Stimulated activated CD8-positive, alpha-beta memory T cell treated with anti-CD3 and anti-CD28 coated beads, Interleukin-15, amount 100 ng/mL, for 48 hours (primary cell): ENCODE measurements around the gene TMEM39B.
"Not testable (repeated sequence)": the region's sequence is repeated elsewhere in the genome, so short reads cannot be mapped to it uniquely, and the experiment has no call there.

Experiments used
- DNase-seq, 2 donors: peaks; one replicate each; pipeline ENCODE4 v3.0.0-alpha.2; 2020; ENCODE audit warnings: low read depth in 2 of 2

Gene TMEM39B

GRCh38 chr1:32068957-32069588 lies 3.7 kb upstream of the TMEM39B start:
- DNase-seq, result no peak

- no peak for DNase-seq
These were observed 749 bp upstream of the TMEM39B start for GRCh38 chr1:32071758-32072621.

GRCh38 chr1:32073299-32074229 lies 825 bp downstream of the TMEM39B start:
- DNase-seq, result no peak

GRCh38 chr1:32074841-32075240 lies 2.1 kb downstream of the TMEM39B start:
- no peak for DNase-seq

GRCh38 chr1:32077451-32077850 lies 4.7 kb downstream of the TMEM39B start:
- no peak for DNase-seq

GRCh38 chr1:32082022-32082421 lies 9.3 kb downstream of the TMEM39B start:
- no peak for DNase-seq

GRCh38 chr1:32086381-32086780 lies 13.6 kb downstream of the TMEM39B start:
- not testable (repeated sequence) for DNase-seq

GRCh38 chr1:32091176-32091575 lies 18.4 kb downstream of the TMEM39B start:
- DNase-seq, result no peak

GRCh38 chr1:32091591-32091990 lies 18.9 kb downstream of the TMEM39B start:
- DNase-seq, result no peak

GRCh38 chr1:32094746-32095521 lies 22.2 kb downstream of the TMEM39B start:
- DNase-seq, result no peak

GRCh38 chr1:32099426-32099825 lies 26.7 kb downstream of the TMEM39B start:
- DNase-seq, result no peak

GRCh38 chr1:32100359-32100758 lies 27.6 kb downstream of the TMEM39B start:
- DNase-seq, result no peak

GRCh38 chr1:32100807-32101708 lies 28.3 kb downstream of the TMEM39B start:
- no peak for DNase-seq

- no peak for DNase-seq
These were observed 31.4 kb downstream of the TMEM39B start for GRCh38 chr1:32104127-32104526.

- no peak for DNase-seq
These were observed 32.6 kb downstream of the TMEM39B start for GRCh38 chr1:32105338-32105737.

GRCh38 chr1:32106663-32107275 lies 34.0 kb downstream of the TMEM39B start:
- DNase-seq, result no peak

- peak; percentile 77 to 80 for DNase-seq
These were observed 35.3 kb downstream of the TMEM39B start, which contains the start of gene KPNA6 for GRCh38 chr1:32107742-32108661. TSS of gene KPNA6 (plus strand) at chr1:32108056. CDS start at chr1:32108131, 75 bp downstream.

- DNase-seq, result no peak
These were observed 38.4 kb downstream of the TMEM39B start for GRCh38 chr1:32111040-32111623.
